A549 (cell line): ENCODE data around the gene PLBD2.

Experiments used
- CHD2 ChIP-seq: fragments of 150-350 bp; IDR thresholded peaks from 2 replicates; pipeline ENCODE4 v1.6.1; 2014; ENCODE audit warnings: low read length; ENCODE audit not compliant: partially characterized antibody
- CHD4 ChIP-seq: fragments of 200-600 bp; sonication (generic); IDR thresholded peaks from 2 replicates; pipeline ENCODE4 v1.6.1; 2016; ENCODE audit warnings: antibody characterized with exemption, mild to moderate bottlenecking, borderline replicate concordance
- FOXS1 ChIP-seq: fragments of 250-450 bp; sonication (Bioruptor Pico); IDR thresholded peaks from 2 replicates; pipeline ENCODE4 v1.5.0; 2020; ENCODE audit warnings: mild to moderate bottlenecking, moderate library complexity
- MAFK ChIP-seq: fragments of 450-650 bp; IDR thresholded peaks from 2 replicates; pipeline ENCODE4 v1.6.1; 2014; ENCODE audit not compliant: partially characterized antibody
- NPAS2 ChIP-seq: fragments of 250-450 bp; sonication (Bioruptor Pico); IDR thresholded peaks from 2 replicates; pipeline ENCODE4 v1.8.0; 2022; ENCODE audit warnings: mild to moderate bottlenecking, moderate library complexity, borderline replicate concordance
- RARB ChIP-seq: fragments of 250-450 bp; sonication (Bioruptor Pico); IDR thresholded peaks from 2 replicates; pipeline ENCODE4 v1.8.0; 2021; ENCODE audit warnings: mild to moderate bottlenecking, moderate library complexity
- TF ChIP-seq, protein P1 (sequence below): fragments of >200 bp; sonication (Bioruptor Twin); formaldehyde crosslinking; IDR thresholded peaks from 3 replicates; pipeline ENCODE4 v1.5.1; 2016
- TF ChIP-seq, protein P2 (sequence below): fragments of 200-600 bp; sonication (generic); IDR thresholded peaks from 2 replicates; pipeline ENCODE4 v1.6.1; 2016; ENCODE audit warnings: antibody characterized with exemption, mild to moderate bottlenecking, moderate library complexity
- TF ChIP-seq, protein P3 (sequence below): fragments of 150-350 bp; IDR thresholded peaks from 2 replicates; pipeline ENCODE4 v1.6.1; 2014; ENCODE audit warnings: low read depth, mild to moderate bottlenecking, low read length

DNA sequence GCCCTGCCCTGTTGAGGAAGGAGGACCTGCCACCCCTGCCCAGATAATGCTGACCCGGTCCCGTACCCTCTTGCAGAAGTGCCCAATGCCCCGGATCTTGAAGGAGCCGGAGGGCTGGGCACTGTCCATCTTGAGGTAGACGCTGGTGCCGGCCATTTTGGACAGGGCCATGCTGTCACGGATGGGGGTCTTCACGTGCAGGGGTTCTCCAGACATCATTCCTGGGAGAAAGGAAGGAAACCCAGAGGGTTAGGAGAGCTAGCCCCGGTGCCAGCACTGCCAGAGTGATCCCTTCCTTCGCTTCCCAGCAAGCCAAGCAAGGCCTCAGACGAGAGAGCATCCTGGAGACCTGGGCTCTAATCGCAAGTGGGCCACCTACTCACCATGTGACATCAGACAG, 41.1 kb downstream of the PLBD2 start:
- no peak for TF ChIP-seq NPAS2 (CRISPR knock-in tag)
- no peak for TF ChIP-seq FOXS1 (CRISPR knock-in tag)
- no peak for TF ChIP-seq CHD2
- TF ChIP-seq, protein P1, sequence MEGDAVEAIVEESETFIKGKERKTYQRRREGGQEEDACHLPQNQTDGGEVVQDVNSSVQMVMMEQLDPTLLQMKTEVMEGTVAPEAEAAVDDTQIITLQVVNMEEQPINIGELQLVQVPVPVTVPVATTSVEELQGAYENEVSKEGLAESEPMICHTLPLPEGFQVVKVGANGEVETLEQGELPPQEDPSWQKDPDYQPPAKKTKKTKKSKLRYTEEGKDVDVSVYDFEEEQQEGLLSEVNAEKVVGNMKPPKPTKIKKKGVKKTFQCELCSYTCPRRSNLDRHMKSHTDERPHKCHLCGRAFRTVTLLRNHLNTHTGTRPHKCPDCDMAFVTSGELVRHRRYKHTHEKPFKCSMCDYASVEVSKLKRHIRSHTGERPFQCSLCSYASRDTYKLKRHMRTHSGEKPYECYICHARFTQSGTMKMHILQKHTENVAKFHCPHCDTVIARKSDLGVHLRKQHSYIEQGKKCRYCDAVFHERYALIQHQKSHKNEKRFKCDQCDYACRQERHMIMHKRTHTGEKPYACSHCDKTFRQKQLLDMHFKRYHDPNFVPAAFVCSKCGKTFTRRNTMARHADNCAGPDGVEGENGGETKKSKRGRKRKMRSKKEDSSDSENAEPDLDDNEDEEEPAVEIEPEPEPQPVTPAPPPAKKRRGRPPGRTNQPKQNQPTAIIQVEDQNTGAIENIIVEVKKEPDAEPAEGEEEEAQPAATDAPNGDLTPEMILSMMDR = no peak
- TF ChIP-seq, protein P2, sequence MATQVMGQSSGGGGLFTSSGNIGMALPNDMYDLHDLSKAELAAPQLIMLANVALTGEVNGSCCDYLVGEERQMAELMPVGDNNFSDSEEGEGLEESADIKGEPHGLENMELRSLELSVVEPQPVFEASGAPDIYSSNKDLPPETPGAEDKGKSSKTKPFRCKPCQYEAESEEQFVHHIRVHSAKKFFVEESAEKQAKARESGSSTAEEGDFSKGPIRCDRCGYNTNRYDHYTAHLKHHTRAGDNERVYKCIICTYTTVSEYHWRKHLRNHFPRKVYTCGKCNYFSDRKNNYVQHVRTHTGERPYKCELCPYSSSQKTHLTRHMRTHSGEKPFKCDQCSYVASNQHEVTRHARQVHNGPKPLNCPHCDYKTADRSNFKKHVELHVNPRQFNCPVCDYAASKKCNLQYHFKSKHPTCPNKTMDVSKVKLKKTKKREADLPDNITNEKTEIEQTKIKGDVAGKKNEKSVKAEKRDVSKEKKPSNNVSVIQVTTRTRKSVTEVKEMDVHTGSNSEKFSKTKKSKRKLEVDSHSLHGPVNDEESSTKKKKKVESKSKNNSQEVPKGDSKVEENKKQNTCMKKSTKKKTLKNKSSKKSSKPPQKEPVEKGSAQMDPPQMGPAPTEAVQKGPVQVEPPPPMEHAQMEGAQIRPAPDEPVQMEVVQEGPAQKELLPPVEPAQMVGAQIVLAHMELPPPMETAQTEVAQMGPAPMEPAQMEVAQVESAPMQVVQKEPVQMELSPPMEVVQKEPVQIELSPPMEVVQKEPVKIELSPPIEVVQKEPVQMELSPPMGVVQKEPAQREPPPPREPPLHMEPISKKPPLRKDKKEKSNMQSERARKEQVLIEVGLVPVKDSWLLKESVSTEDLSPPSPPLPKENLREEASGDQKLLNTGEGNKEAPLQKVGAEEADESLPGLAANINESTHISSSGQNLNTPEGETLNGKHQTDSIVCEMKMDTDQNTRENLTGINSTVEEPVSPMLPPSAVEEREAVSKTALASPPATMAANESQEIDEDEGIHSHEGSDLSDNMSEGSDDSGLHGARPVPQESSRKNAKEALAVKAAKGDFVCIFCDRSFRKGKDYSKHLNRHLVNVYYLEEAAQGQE = no peak
- TF ChIP-seq MAFK = no peak
- TF ChIP-seq, protein P3, sequence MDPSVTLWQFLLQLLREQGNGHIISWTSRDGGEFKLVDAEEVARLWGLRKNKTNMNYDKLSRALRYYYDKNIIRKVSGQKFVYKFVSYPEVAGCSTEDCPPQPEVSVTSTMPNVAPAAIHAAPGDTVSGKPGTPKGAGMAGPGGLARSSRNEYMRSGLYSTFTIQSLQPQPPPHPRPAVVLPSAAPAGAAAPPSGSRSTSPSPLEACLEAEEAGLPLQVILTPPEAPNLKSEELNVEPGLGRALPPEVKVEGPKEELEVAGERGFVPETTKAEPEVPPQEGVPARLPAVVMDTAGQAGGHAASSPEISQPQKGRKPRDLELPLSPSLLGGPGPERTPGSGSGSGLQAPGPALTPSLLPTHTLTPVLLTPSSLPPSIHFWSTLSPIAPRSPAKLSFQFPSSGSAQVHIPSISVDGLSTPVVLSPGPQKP = no peak
- no peak for TF ChIP-seq CHD4
- TF ChIP-seq RARB (CRISPR knock-in tag) = no peak
